HL-60/S4 treated with retinoic acid at 250 ng/mL for 4 days and 3 days (cell line): ENCODE measurements around the gene PCDHB3.
"Not testable (repeated sequence)": the region's sequence is repeated elsewhere in the genome, so short reads cannot be mapped to it uniquely, and the experiment has no call there.

Source experiments
- in situ Hi-C: fragments of 300-500 bp; cut with MboI; formaldehyde crosslinking; loops from 2 replicates; pipeline ENCODE4 v1.7.0; 2022; ENCODE audit warnings: low sequenced_read_pairs

Gene PCDHB3

GRCh38 chr5:141135718-141136266 is 35.5 kb downstream of the PCDHB3 start:
- in situ Hi-C loops = no loop called here

- in situ Hi-C loops = not testable (repeated sequence)
Observed at GRCh38 chr5:141137346-141137745, 37.1 kb downstream of the PCDHB3 start.

GRCh38 chr5:141149812-141150211 is 49.5 kb downstream of the PCDHB3 start, which contains the start of gene PCDHB6:
TSS of gene PCDHB6 (plus strand) at chr5:141150057. CDS start at chr5:141150258, 201 bp downstream.
- in situ Hi-C loops = no loop called here

DNA sequence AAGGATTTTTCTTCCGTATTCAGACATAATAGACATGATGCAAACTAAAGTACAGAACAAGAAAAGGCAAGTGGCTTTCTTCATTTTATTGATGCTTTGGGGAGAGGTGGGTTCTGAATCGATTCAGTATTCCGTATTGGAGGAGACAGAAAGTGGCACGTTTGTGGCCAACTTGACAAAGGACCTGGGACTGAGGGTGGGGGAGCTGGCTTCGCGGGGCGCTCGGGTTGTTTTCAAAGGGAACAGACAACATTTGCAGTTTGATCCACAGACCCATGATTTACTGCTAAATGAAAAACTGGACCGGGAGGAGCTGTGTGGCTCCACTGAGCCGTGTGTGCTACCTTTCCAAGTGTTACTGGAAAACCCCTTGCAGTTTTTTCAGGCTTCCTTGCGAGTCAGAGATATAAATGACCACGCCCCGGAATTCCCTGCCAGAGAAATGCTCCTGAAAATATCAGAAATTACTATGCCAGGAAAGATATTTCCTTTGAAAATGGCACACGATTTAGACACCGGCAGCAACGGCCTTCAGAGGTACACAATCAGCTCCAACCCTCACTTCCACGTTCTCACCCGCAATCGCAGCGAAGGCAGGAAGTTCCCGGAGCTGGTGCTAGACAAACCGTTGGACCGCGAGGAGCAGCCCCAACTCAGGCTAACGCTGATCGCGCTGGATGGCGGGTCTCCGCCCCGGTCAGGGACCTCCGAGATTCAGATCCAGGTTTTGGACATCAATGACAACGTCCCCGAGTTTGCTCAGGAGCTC is 50.1 kb downstream of the PCDHB3 start:
- in situ Hi-C loops = no loop called here

- in situ Hi-C loops = no loop called here
Observed at GRCh38 chr5:141150993-141151325, 50.7 kb downstream of the PCDHB3 start.

- in situ Hi-C loops = not testable (repeated sequence)
Observed at GRCh38 chr5:141151632-141152031, 51.4 kb downstream of the PCDHB3 start.

- in situ Hi-C loops = not testable (repeated sequence)
Observed at GRCh38 chr5:141152096-141152495, 51.8 kb downstream of the PCDHB3 start.
